MM.1S (cell line): ENCODE results near the gene MRPL19.

Source experiments
- DNase-seq: peaks from one replicate; pipeline ENCODE4 v3.0.0-alpha.2; 2015
- H2AFZ ChIP-seq: fragments of 300-600 bp; sonication (generic); 2 replicates; pipeline ENCODE4 v1.6.0; 2016; ENCODE audit warnings: antibody characterized with exemption, low read length
- H3F3A ChIP-seq: fragments of 300-600 bp; sonication (generic); 2 replicates; pipeline ENCODE4 v1.6.1; 2016; ENCODE audit warnings: mild to moderate bottlenecking, antibody characterized with exemption, low read length, moderate library complexity, mixed read lengths; ENCODE audit not compliant: insufficient read depth
- H3K27ac ChIP-seq: fragments of 300-600 bp; sonication (generic); 2 replicates; pipeline ENCODE4 v1.5.1; 2016; ENCODE audit warnings: mild to moderate bottlenecking, low read length
- H3K27me3 ChIP-seq: fragments of 300-600 bp; sonication (generic); replicated peaks from 2 replicates; pipeline ENCODE4 v1.6.0; 2016; ENCODE audit warnings: low read length; ENCODE audit not compliant: insufficient read depth
- H3K36me3 ChIP-seq: fragments of 300-600 bp; sonication (generic); replicated peaks from 2 replicates; pipeline ENCODE4 v1.6.1; 2016; ENCODE audit warnings: mild to moderate bottlenecking, low read length, mixed read lengths; ENCODE audit not compliant: insufficient read depth
- H3K4me1 ChIP-seq: fragments of 300-600 bp; sonication (generic); 2 replicates; pipeline ENCODE4 v1.6.1; 2016; ENCODE audit warnings: low read length, mixed read lengths
- H3K4me2 ChIP-seq: fragments of 300-600 bp; sonication (generic); 2 replicates; pipeline ENCODE4 v1.6.0; 2016; ENCODE audit warnings: low read depth, low read length
- H3K4me3 ChIP-seq: fragments of 300-600 bp; sonication (generic); 2 replicates; pipeline ENCODE4 v1.5.1; 2016; ENCODE audit warnings: low read length, mixed read lengths
- H3K79me2 ChIP-seq: fragments of 300-600 bp; sonication (generic); 2 replicates; pipeline ENCODE4 v1.6.1; 2016; ENCODE audit warnings: mixed run types, low read length, mixed read lengths
- H3K9ac ChIP-seq: fragments of 300-600 bp; sonication (generic); 2 replicates; pipeline ENCODE4 v1.6.1; 2016; ENCODE audit warnings: low read length, mixed read lengths
- H3K9me2 ChIP-seq: fragments of 300-600 bp; sonication (generic); replicated peaks from 2 replicates; pipeline ENCODE4 v1.6.1; 2016; ENCODE audit warnings: mild to moderate bottlenecking, low read length, mixed read lengths; ENCODE audit not compliant: insufficient read depth
- H3K9me3 ChIP-seq: fragments of 300-600 bp; sonication (generic); replicated peaks from 2 replicates; pipeline ENCODE4 v1.6.1; 2016; ENCODE audit warnings: mild to moderate bottlenecking, low read length, mixed read lengths; ENCODE audit not compliant: insufficient read depth
- H4K20me1 ChIP-seq: fragments of 300-600 bp; sonication (generic); 2 replicates; pipeline ENCODE4 v1.6.1; 2016; ENCODE audit warnings: mild to moderate bottlenecking, low read length, moderate library complexity, mixed read lengths; ENCODE audit not compliant: insufficient read depth
- EZH2 ChIP-seq: fragments of 300-600 bp; sonication (generic); optimal IDR thresholded peaks from 2 replicates; pipeline ENCODE3; 2017; ENCODE audit warnings: low read depth, mild to moderate bottlenecking, antibody characterized with exemption, low read length, mixed read lengths
- EZH2phosphoT487 ChIP-seq: fragments of 300-600 bp; sonication (generic); IDR thresholded peaks from 2 replicates; pipeline ENCODE4 v1.6.1; 2018; ENCODE audit warnings: antibody characterized with exemption, low read length
- TF ChIP-seq, protein P1 (sequence below): fragments of 300-600 bp; sonication (generic); IDR thresholded peaks from 2 replicates; pipeline ENCODE4 v1.5.1; 2016; ENCODE audit warnings: antibody characterized with exemption, low read length, mixed read lengths

The MRPL19 gene

DNA sequence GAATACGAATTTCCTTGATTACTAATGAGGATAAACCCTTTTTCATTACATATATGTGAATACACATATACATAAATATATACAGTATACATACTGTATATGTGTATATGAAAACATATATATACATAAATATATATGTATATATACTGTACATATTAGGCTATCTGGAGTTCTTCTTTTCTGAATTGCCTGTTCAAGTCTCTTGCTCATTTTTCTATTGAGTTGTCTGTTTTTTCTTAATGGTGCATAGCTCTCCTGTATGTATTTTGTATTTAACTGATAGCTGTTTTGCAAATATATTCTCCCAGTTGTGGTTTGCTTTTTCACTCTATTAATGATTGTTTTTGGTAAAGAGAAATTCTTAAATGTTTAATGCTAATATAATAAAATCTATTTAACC lies 73.0 kb downstream of the MRPL19 start:
- no peaks in the 10 kb centered on the region for H3K79me2 ChIP-seq
- no peak overlapping the region for H2AFZ ChIP-seq
- no peak overlapping the region for H3K4me2 ChIP-seq
- no peaks in the 10 kb centered on the region for H3K9me3 ChIP-seq
- no peaks in the 10 kb centered on the region for H3K36me3 ChIP-seq
- no peaks in the 10 kb centered on the region for H3K27me3 ChIP-seq
- no peak overlapping the region for H3K27ac ChIP-seq
- H3F3A ChIP-seq, result no peaks in the 10 kb centered on the region
- H4K20me1 ChIP-seq, result no peaks in the 10 kb centered on the region
- TF ChIP-seq, protein P1, sequence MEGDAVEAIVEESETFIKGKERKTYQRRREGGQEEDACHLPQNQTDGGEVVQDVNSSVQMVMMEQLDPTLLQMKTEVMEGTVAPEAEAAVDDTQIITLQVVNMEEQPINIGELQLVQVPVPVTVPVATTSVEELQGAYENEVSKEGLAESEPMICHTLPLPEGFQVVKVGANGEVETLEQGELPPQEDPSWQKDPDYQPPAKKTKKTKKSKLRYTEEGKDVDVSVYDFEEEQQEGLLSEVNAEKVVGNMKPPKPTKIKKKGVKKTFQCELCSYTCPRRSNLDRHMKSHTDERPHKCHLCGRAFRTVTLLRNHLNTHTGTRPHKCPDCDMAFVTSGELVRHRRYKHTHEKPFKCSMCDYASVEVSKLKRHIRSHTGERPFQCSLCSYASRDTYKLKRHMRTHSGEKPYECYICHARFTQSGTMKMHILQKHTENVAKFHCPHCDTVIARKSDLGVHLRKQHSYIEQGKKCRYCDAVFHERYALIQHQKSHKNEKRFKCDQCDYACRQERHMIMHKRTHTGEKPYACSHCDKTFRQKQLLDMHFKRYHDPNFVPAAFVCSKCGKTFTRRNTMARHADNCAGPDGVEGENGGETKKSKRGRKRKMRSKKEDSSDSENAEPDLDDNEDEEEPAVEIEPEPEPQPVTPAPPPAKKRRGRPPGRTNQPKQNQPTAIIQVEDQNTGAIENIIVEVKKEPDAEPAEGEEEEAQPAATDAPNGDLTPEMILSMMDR, result no peak
- TF ChIP-seq EZH2 (no peak), EZH2phosphoT487 (no peak)
- no peaks in the 10 kb centered on the region for H3K9me2 ChIP-seq
- H3K9ac ChIP-seq, result no peak overlapping the region
- H3K4me1 ChIP-seq, result no peaks in the 10 kb centered on the region
- H3K4me3 ChIP-seq, result no peak overlapping the region
- DNase-seq, result no peak

DNA sequence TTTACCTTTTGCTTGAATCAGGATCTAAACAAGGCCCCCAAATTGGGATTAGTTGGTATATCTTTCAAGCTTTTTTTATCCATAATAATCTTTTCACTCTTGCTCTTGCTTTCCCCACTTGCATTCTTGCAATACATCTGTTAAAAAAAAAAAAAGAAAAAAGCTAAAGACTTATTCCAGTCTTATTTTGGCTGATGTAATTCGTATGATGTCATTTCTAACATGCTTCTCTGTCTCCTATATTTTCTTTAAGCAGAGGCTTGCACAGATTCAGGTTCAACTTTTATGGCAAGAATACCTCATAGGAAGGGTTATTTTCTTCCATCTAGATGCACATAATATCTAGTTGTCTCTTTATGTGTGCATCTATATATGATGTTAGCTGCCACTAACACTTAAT lies 73.9 kb downstream of the MRPL19 start:
- H3K4me2 ChIP-seq, result no peak overlapping the region
- H3F3A ChIP-seq, result no peaks in the 10 kb centered on the region
- no peaks in the 10 kb centered on the region for H3K4me1 ChIP-seq
- H3K4me3 ChIP-seq, result no peak overlapping the region
- H3K9me2 ChIP-seq, result no peaks in the 10 kb centered on the region
- H3K9me3 ChIP-seq, result no peaks in the 10 kb centered on the region
- no peak overlapping the region for H3K27ac ChIP-seq
- H4K20me1 ChIP-seq, result no peaks in the 10 kb centered on the region
- TF ChIP-seq, protein P1, result no peak
- TF ChIP-seq EZH2, result no peak
- TF ChIP-seq EZH2phosphoT487, result no peak
- no peak overlapping the region for H3K9ac ChIP-seq
- no peaks in the 10 kb centered on the region for H3K79me2 ChIP-seq
- no peak overlapping the region for H2AFZ ChIP-seq
- no peak for DNase-seq
- no peaks in the 10 kb centered on the region for H3K27me3 ChIP-seq
- H3K36me3 ChIP-seq, result no peaks in the 10 kb centered on the region

DNA sequence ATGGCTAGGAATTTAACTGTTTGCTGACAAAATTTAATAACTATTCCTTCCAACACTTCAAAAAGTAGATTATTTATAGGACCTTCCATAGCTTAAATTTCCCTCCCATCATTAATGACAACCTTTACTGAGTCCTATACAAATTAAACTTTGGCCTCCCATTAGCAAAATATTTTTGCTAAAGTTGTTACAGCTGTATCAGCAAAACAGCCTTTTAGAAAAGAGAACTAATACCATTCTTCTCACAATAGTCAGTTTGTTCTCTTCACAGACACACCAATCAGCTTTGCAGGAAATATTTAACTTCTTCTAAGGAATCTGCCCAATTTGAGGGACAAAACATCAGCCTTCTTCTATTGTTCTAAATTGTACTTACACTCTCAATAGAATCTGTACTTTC lies 76.1 kb downstream of the MRPL19 start:
- no peak for DNase-seq
- H3K9me3 ChIP-seq, result no peaks in the 10 kb centered on the region
- TF ChIP-seq EZH2phosphoT487 (no peak), EZH2 (no peak)
- TF ChIP-seq, protein P1, result no peak
- no peaks in the 10 kb centered on the region for H3K4me1 ChIP-seq
- H3K9ac ChIP-seq, result no peak overlapping the region
- no peaks in the 10 kb centered on the region for H3K79me2 ChIP-seq
- H3K36me3 ChIP-seq, result no peaks in the 10 kb centered on the region
- H3K27me3 ChIP-seq, result 0 out of 2 replicates have a peak, but pooled peaks cover 4% of the 10 kb centered on the region
- H3K9me2 ChIP-seq, result no peaks in the 10 kb centered on the region
- no peak overlapping the region for H2AFZ ChIP-seq
- no peak overlapping the region for H3K4me3 ChIP-seq
- H3K4me2 ChIP-seq, result no peak overlapping the region
- H4K20me1 ChIP-seq, result no peaks in the 10 kb centered on the region
- no peaks in the 10 kb centered on the region for H3F3A ChIP-seq
- H3K27ac ChIP-seq, result no peak overlapping the region
